ENCODE results near the gene CFAP58.

Gene CFAP58, protein sequence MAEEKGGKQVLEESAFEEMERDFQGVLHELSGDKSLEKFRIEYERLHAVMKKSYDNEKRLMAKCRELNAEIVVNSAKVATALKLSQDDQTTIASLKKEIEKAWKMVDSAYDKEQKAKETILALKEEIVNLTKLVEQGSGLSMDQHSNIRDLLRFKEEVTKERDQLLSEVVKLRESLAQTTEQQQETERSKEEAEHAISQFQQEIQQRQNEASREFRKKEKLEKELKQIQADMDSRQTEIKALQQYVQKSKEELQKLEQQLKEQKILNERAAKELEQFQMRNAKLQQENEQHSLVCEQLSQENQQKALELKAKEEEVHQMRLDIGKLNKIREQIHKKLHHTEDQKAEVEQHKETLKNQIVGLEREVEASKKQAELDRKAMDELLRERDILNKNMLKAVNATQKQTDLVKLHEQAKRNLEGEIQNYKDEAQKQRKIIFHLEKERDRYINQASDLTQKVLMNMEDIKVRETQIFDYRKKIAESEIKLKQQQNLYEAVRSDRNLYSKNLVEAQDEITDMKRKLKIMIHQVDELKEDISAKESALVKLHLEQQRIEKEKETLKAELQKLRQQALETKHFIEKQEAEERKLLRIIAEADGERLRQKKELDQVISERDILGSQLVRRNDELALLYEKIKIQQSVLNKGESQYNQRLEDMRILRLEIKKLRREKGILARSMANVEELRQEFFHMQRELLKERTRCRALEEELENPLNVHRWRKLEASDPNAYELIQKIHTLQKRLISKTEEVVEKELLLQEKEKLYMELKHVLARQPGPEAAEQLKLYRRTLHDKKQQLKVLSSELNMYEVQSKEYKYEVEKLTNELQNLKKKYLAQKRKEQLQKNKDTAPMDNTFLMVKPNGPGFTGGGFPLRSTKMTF

DNA sequence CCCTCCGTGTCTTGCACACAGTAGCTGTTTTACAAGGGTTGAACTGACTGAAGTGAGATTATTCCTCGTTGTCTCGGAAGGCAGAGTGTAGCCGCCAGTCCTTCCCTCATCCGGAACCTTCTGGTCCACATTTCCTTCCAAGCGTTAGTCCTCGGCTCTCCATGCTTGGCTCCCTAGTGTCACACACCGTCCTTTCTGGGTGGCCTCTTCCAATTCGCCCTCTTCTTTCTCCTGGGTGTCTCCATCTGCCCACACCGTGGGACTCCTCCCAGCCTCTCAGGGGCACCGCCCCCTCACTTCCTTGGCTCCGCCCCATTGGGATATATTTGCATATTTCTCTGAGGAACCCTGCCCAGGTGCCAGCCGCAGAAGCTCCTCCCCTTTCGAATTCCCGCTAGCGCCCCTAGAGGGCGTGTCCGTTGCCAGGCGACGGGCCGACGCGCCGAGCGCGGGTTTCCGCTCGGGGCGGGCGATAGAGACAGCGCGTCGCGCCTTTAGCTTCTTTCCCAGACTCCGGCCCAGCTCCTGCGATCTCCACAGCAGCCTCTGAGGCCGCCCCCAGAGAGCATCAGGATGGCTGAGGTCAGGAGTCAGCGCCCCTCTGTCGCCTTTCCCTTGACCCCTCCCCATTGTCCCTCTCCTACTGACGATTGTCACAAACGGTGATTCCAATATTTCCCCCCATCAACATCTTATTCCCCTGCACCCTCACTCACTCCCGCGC, at the start of gene CFAP58:
TSS of gene CFAP58 (plus strand) at position 509 of the 724 bp plus-strand sequence. CDS start at position 574, 65 bp downstream.
- TF ChIP-seq, protein P1, sequence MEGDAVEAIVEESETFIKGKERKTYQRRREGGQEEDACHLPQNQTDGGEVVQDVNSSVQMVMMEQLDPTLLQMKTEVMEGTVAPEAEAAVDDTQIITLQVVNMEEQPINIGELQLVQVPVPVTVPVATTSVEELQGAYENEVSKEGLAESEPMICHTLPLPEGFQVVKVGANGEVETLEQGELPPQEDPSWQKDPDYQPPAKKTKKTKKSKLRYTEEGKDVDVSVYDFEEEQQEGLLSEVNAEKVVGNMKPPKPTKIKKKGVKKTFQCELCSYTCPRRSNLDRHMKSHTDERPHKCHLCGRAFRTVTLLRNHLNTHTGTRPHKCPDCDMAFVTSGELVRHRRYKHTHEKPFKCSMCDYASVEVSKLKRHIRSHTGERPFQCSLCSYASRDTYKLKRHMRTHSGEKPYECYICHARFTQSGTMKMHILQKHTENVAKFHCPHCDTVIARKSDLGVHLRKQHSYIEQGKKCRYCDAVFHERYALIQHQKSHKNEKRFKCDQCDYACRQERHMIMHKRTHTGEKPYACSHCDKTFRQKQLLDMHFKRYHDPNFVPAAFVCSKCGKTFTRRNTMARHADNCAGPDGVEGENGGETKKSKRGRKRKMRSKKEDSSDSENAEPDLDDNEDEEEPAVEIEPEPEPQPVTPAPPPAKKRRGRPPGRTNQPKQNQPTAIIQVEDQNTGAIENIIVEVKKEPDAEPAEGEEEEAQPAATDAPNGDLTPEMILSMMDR (IDR thresholded peaks at IDR 0.05; ENCODE audit: insufficient read depth, low read length, missing control alignments) = peak; percentile 76
- DNase-seq (ENCODE audit: low read depth, low spot score) = no peak
- H3K4me3 ChIP-seq (ENCODE audit: low read depth, low read length) = peak within 1 kb of the TSS; percentile 63
- ChIA-PET CTCF (interaction anchor here (0.7 to 11.5 kb wide), 19 partner anchors 10 to 226 kb away, joined by 3 to 659 read pairs (median 4); partner anchors contain the start of genes GSTO2 and ITPRIP), POLR2A (no interaction called here)

DNA sequence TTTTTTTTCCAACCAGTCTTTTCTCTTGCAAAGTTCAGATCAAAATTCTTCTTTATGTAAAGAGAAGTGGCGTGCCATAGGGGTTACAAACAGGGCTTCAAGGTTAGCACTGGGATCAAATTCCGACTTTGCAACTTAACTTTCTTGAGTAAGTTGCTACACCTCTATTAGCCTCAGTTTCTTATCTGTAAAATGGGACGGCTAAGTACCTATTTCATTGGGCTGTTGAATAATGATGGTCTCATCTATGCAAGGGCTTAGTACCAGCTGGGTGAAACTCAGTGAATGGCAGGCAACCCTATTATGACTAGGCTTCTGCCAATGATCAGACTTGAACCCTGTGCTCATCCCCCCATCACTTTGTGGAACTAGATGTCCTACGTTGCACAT, 49.3 kb upstream of the CFAP58 start:
- ChIA-PET POLR2A (no interaction called here), CTCF (interaction anchor here (1.5 to 13.4 kb wide), 9 partner anchors 11 to 48 kb away, joined by 3 to 234 read pairs (median 24); partner anchors contain the start of genes CFAP58 and ITPRIP)
- TF ChIP-seq, protein P1 (IDR thresholded peaks at IDR 0.05; ENCODE audit: insufficient read depth, low read length, missing control alignments) = no peak

DNA sequence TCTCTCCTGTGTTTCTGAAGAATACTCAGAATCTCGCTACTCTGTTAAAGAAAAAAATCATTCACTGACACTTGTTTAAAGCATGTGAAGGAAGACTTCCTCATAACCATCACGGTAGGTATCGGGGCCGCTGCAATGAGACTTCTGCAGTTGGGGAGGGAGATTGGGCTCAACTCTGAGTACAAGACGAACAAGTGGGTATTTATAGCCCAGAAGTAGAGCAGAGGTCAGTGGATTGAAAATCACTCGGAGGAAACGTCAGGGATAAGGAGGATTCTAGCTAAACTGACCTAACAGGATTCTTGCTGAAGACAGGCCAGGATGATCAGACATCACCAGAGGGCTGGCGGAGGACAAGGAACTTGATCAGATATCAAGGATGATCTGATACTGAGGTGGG, 48.7 kb upstream of the CFAP58 start:
- H3K4me3 ChIP-seq (ENCODE audit: low read depth, low read length) = no peak overlapping the region
- POLR2A ChIA-PET = interaction anchor here (0.8 to 2.6 kb wide), 3 partner anchors 10 to 33 kb away, joined by 3 to 9 read pairs (median 6); partner anchors contain the start of gene ITPRIP
- DNase-seq (ENCODE audit: low read depth, low spot score) = no peak
- TF ChIP-seq, protein P1 (IDR thresholded peaks at IDR 0.05; ENCODE audit: insufficient read depth, low read length, missing control alignments) = no peak
- CTCF ChIA-PET = interaction anchor here (1.0 to 13.4 kb wide), 12 partner anchors 12 to 276 kb away, joined by 3 to 234 read pairs (median 20); partner anchors contain the start of genes CFAP58 and ITPRIP

More for the DNA sequence above, 49.3 kb upstream of the CFAP58 start:
- DNase-seq (ENCODE audit: low read depth, low spot score) = no peak
- H3K4me3 ChIP-seq (ENCODE audit: low read depth, low read length) = no peak overlapping the region

DNA sequence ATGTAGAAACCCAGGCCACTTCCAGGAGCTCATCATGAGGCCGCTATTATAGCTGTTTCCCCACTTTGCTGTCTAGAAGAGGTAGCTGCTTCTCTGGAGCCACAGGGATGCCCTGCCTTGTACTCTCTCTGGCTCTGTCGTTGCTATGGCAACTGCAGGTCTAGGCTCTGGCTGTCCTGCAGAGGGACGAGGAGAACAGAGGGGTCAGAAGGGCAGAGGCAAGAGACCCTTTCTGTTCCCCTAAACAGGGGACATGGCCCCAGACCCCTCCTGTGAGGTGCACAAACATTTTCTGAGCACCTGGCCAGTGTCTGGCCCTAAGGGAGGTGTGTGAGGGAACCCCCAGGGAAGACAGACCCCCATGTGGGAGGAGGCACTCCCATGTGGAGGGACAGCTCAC, 46.7 kb upstream of the CFAP58 start:
- ChIA-PET CTCF (interaction anchor here (0.6 to 13.4 kb wide), 15 partner anchors 8 to 274 kb away, joined by 3 to 234 read pairs (median 20); partner anchors contain the start of genes CFAP58, ITPRIP and SFR1), POLR2A (interaction anchor here (2.6 kb wide), 1 partner anchor 23 kb away, joined by 9 read pairs; no protein-coding TSS in a partner anchor)
- TF ChIP-seq, protein P1 (IDR thresholded peaks at IDR 0.05; ENCODE audit: insufficient read depth, low read length, missing control alignments) = no peak
- no peak overlapping the region for H3K4me3 ChIP-seq (ENCODE audit: low read depth, low read length)
- no peak for DNase-seq (ENCODE audit: low read depth, low spot score)

DNA sequence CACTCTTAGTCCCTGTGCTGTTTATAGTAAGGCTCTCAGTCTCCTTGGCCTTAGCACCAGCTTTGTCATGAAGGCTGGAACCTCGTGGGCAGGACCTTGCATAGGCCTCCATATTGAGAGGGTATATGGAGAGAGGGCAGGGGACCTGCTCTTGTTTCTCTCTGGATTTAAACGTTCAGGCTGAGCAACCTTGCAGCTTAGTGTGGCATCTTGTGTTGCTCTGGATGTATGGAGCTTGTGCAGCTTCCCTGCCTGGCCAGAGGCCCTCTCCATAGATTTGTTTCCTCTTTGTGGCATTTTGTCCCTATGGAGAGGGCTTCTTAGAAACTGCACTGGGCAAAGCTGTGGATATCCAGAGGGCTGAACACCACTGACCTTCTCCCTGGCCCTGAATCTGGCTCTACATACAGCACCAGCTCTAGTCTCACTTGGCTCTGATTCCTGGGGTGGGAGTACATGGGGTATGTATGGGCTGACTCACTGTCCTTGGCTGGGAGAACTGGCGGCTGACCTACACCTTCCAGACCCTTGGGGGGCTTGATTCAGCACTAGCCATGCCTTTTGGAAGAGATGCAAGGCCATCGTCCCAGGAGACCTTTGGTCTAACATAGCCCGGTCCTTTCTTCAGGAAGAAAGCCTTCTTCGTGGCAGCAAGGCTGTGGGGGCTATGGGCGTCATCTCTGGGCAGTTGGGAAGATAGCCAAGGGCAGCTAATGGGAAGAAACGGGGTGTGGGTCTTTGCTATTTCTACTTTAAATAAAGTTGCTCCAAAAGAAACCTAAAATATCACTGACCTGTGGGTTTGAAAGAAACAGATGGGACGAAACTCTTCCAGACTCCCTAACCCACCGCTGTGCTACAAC, 45.8 kb upstream of the CFAP58 start:
- TF ChIP-seq, protein P1 (IDR thresholded peaks at IDR 0.05; ENCODE audit: insufficient read depth, low read length, missing control alignments) = no peak
- POLR2A ChIA-PET = interaction anchor here (1.0 to 2.6 kb wide), 2 partner anchors 9 to 22 kb away, joined by 5 to 9 read pairs; no protein-coding TSS in a partner anchor
- DNase-seq (ENCODE audit: low read depth, low spot score) = no peak
- CTCF ChIA-PET = interaction anchor here (0.5 to 13.4 kb wide), 10 partner anchors 9 to 224 kb away, joined by 3 to 234 read pairs (median 24); partner anchors contain the start of genes CFAP58 and ITPRIP
- no peak overlapping the region for H3K4me3 ChIP-seq (ENCODE audit: low read depth, low read length)
